Glutamatergic neuron (in vitro differentiated cells): ENCODE data around the gene MILR1. TPM values are rescaled to one million over a fixed set of nuclear protein-coding genes. Genes with fewer than 3 reads are reported as not detected.

ENCODE experiments used
- DNase-seq: peaks from one replicate; pipeline ENCODE4 v3.0.0; 2022
- H3K27ac Mint-ChIP-seq: one replicate; pipeline ENCODE4 v1.8.0; 2020; ENCODE audit warnings: mild to moderate bottlenecking, mixed read lengths, inconsistent platforms; ENCODE audit not compliant: unreplicated experiment
- H3K27me3 Mint-ChIP-seq: one replicate; pipeline ENCODE4 v1.8.0; 2020; ENCODE audit warnings: mild to moderate bottlenecking, moderate library complexity, mixed read lengths, inconsistent platforms; ENCODE audit not compliant: unreplicated experiment
- H3K36me3 Mint-ChIP-seq: one replicate; pipeline ENCODE4 v1.8.0; 2020; ENCODE audit warnings: mild to moderate bottlenecking, mixed read lengths, inconsistent platforms; ENCODE audit not compliant: unreplicated experiment
- H3K4me1 Mint-ChIP-seq: one replicate; pipeline ENCODE4 v1.8.0; 2020; ENCODE audit warnings: mild to moderate bottlenecking, low read depth, mixed read lengths, inconsistent platforms; ENCODE audit not compliant: unreplicated experiment
- H3K4me3 Mint-ChIP-seq: one replicate; pipeline ENCODE4 v1.8.0; 2020; ENCODE audit warnings: mild to moderate bottlenecking, mixed read lengths, inconsistent platforms; ENCODE audit not compliant: unreplicated experiment
- H3K9me3 Mint-ChIP-seq: one replicate; pipeline ENCODE4 v1.8.0; 2020; ENCODE audit warnings: mild to moderate bottlenecking, moderate library complexity, mixed read lengths, inconsistent platforms; ENCODE audit not compliant: unreplicated experiment
- CTCF ChIP-seq: fragments of 200-600 bp; sonication (generic); IDR thresholded peaks from one replicate; pipeline ENCODE4 v1.5.0; 2021; ENCODE audit not compliant: partially characterized antibody, unreplicated experiment
- total RNA-seq: library from RNA; stranded (reverse); fragmentation: NEBNext Ultra II Directional; extraction: Animal tissue kit (Norgen Biotek cat#: 25700); gene quantifications from one replicate; pipeline ENCODE4 v1.2.1, GENCODE V29; 2021; ENCODE audit not compliant: unreplicated experiment

The MILR1 gene
- total RNA-seq, 1 donor from 2014 or later = not detected

- Mint-ChIP-seq H3K27ac (no peak overlapping the region), H3K27me3 (peaks cover 2% of the 10 kb centered on the region), H3K4me3 (no peak overlapping the region), H3K9me3 (peaks cover 9% of the 10 kb centered on the region), H3K4me1 (no peaks in the 10 kb centered on the region), H3K36me3 (peaks cover 20% of the 10 kb centered on the region)
- no peak for DNase-seq
- TF ChIP-seq CTCF = no peak
Observed at GRCh38 chr17:64439956-64440355, 9.0 kb upstream of the MILR1 start.

- Mint-ChIP-seq H3K4me3 (no peak overlapping the region), H3K27me3 (peaks cover 2% of the 10 kb centered on the region), H3K27ac (no peak overlapping the region), H3K36me3 (peaks cover 19% of the 10 kb centered on the region), H3K4me1 (no peaks in the 10 kb centered on the region), H3K9me3 (peaks cover 7% of the 10 kb centered on the region)
- no peak for TF ChIP-seq CTCF
- DNase-seq = no peak
Observed at GRCh38 chr17:64441772-64442540, 7.0 kb upstream of the MILR1 start.

- Mint-ChIP-seq H3K4me1 (no peaks in the 10 kb centered on the region), H3K4me3 (no peak overlapping the region), H3K27ac (no peak overlapping the region), H3K9me3 (peaks cover 6% of the 10 kb centered on the region), H3K36me3 (peaks cover 16% of the 10 kb centered on the region), H3K27me3 (peaks cover 4% of the 10 kb centered on the region)
- no peak for DNase-seq
- TF ChIP-seq CTCF = no peak
Observed at GRCh38 chr17:64442541-64442971, 6.4 kb upstream of the MILR1 start.

GRCh38 chr17:64443086-64443760 lies 5.7 kb upstream of the MILR1 start:
- no peak for DNase-seq
- Mint-ChIP-seq H3K27ac (no peak overlapping the region), H3K4me1 (no peaks in the 10 kb centered on the region), H3K36me3 (peaks cover 16% of the 10 kb centered on the region), H3K9me3 (peaks cover 6% of the 10 kb centered on the region), H3K27me3 (peaks cover 4% of the 10 kb centered on the region), H3K4me3 (no peak overlapping the region)
- TF ChIP-seq CTCF = no peak

- H3K4me1 Mint-ChIP-seq = no peaks in the 10 kb centered on the region
- peaks cover 2% of the 10 kb centered on the region for H3K36me3 Mint-ChIP-seq
- no peak for TF ChIP-seq CTCF
Observed at GRCh38 chr17:64447526-64447925, 1.4 kb upstream of the MILR1 start.

More at GRCh38 chr17:64447526-64447925, 1.4 kb upstream of the MILR1 start:
- H3K4me3 Mint-ChIP-seq = no peak overlapping the region
- peaks cover 2% of the 10 kb centered on the region for H3K27me3 Mint-ChIP-seq
- DNase-seq = no peak
- no peak overlapping the region for H3K27ac Mint-ChIP-seq
- peaks cover 1% of the 10 kb centered on the region for H3K9me3 Mint-ChIP-seq
